Activated naive CD4-positive, alpha-beta T cell treated with anti-CD3 and anti-CD28 coated beads, Interleukin-2, amount 10 ng/mL, durations not matched to agents 5 hours and 36 hours (primary cell): ENCODE data around the gene GSTT4. TPM values are rescaled to one million over a fixed set of nuclear protein-coding genes. Genes with fewer than 3 reads are reported as not detected.

Experiments
- total RNA-seq, 2 experiments: library from RNA; stranded (reverse); gene quantifications; one replicate each; pipeline ENCODE4 v1.2.3, GENCODE V29; 2021

GSTT4 gene
- not detected for total RNA-seq

DNA sequence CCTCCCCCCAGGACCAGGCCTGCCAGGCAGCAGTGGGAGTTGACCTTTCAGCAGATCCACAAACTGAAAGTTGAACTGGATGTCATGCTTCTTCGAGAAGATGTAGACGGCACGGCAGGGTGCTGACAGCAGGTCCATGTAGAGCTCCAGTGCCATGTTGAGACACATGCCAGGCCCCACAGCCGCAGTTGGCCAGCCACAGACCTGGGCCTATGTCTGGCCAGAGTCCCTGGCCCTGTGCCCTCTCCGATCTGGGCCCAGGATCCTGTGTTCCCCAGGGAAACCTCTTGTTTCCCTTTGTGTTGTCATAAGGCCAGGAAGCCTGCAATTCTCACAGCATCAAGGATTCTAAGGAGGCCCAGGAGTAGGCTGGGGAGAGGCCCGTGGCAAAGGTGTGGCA lies at the start of gene GSTT4:
TSS of gene GSTT4 (minus strand) at position 253 of the 400 bp plus-strand sequence. CDS start at position 156, 97 bp downstream.

GRCh38 chr22:23979557-23980240 lies 25.6 kb downstream of the GSTT4 start, which contains the start of gene GSTT2:
Gene GSTT2 (plus strand): TSS chr22:23980134.

DNA sequence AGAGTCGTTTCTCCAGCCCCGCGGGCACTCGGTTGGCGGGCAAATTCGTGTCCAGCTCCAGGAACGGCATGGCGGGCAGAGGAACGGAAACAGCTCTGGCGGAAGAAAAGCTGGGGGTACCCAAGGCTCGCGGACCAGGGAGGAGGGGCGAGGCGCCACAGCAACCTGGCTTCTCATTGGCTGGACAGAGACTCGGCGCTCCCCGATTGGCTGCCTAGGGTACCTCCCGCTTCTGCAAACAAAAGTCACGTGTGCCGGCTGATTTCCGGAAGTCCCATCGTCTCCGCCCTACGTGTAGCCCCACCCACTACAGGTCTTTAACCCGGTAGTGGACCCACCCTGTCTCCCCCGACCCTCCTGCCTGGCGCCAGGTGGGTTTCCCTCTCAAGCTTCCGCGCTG lies 30.9 kb downstream of the GSTT4 start, which contains the start of gene DDT:
TSS of gene DDT (minus strand) at position 97 of the 400 bp plus-strand sequence. CDS start at position 70, 27 bp downstream.

DNA sequence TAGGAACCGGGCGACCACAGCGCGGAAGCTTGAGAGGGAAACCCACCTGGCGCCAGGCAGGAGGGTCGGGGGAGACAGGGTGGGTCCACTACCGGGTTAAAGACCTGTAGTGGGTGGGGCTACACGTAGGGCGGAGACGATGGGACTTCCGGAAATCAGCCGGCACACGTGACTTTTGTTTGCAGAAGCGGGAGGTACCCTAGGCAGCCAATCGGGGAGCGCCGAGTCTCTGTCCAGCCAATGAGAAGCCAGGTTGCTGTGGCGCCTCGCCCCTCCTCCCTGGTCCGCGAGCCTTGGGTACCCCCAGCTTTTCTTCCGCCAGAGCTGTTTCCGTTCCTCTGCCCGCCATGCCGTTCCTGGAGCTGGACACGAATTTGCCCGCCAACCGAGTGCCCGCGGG lies 38.7 kb downstream of the GSTT4 start, which contains the start of gene DDTL:
TSS of gene DDTL (plus strand) at position 321 of the 400 bp plus-strand sequence. CDS start at position 348, 27 bp downstream.

DNA sequence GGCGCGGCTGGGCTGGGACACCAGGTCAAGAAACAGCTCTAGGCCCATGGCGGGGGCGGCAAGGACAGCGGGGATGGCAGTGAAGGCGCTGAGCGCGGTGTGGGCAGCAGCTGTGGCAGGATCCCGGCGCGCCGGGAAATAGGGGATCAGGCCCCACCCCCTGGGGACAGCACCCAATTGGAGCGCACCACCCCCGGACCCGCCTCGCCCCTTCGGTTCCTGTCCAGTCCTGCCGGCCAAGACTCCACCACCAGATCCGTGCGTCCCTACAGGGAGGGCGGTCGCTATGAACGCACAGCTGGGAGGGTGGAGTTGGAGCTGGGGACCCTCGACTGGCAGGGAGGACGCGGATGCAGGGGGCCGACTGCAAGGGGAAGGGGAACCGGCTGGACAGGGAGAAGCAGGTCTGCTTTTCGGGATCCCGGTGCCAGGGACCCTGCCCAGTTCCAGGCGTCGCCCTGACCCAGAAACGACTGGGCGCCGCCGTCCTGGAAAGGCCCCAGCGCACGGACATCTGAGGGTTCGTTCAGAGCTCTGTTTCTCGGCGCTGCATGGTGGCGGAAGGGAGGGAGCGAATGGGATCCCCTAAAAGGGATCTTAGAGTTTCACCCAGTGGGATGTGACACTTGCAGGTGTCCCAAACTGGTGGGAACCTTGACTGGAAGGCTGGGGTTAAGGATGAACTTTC lies 44.0 kb downstream of the GSTT4 start, which contains the start of gene GSTT2B:
TSS of gene GSTT2B (minus strand) at position 112 of the 688 bp plus-strand sequence. CDS start at position 48, 64 bp downstream.

Other genes with a start within 250 kb of the GSTT4 start
- gene C22orf15, start 242.5 kb downstream of the GSTT4 start, total RNA-seq, result 1 to 10 TPM; 2.2 to 3.6 TPM
- gene CHCHD10, start 237.5 kb downstream of the GSTT4 start, total RNA-seq, result 10 to 100 TPM; 64.1 to 70.9 TPM
- gene MMP11, start 232.6 kb downstream of the GSTT4 start, total RNA-seq, result 1 to 10 TPM; 1.0 to 1.2 TPM
- gene SMARCB1, start 218.5 kb downstream of the GSTT4 start, total RNA-seq, result 10 to 100 TPM; 71.0 to 78.1 TPM
- 10 to 100 TPM; 10.2 to 12.0 TPM for gene DERL3, start 166.4 kb downstream of the GSTT4 start, total RNA-seq
- 10 to 100 TPM; 10.0 to 13.7 TPM for gene SLC2A11, start 147.6 kb downstream of the GSTT4 start, total RNA-seq
- 100 to 1,000 TPM; 974 to 985 TPM for gene MIF, start 111.1 kb downstream of the GSTT4 start, total RNA-seq
- not detected for gene GSTT2B, start 44.3 kb downstream of the GSTT4 start, total RNA-seq
- 1 to 10 TPM; 2.9 to 3.0 TPM for gene DDTL, start 38.6 kb downstream of the GSTT4 start, total RNA-seq
- gene DDT, start 31.0 kb downstream of the GSTT4 start, total RNA-seq, result 100 to 1,000 TPM; 136 to 143 TPM
- not detected for gene GSTT2, start 25.3 kb downstream of the GSTT4 start, total RNA-seq
- 100 to 1,000 TPM; 117 to 128 TPM for gene CABIN1, start 5.9 kb upstream of the GSTT4 start, total RNA-seq
- gene SUSD2, start 176.0 kb upstream of the GSTT4 start, total RNA-seq, result under 1 TPM; 0.55 to 0.78 TPM
- gene GGT5, start 239.6 kb upstream of the GSTT4 start, total RNA-seq, result not detected